Neural cell (in vitro differentiated cells): ENCODE measurements around the gene OTOP2.
"Not testable (repeated sequence)": the region's sequence is repeated elsewhere in the genome, so short reads cannot be mapped to it uniquely, and the experiment has no call there.

Source experiments
- CTCF ChIP-seq: fragments of 450-650 bp; IDR thresholded peaks from 2 replicates; pipeline ENCODE4 v1.5.1; 2014; ENCODE audit warnings: antibody characterized with exemption, mild to moderate bottlenecking, moderate library complexity; ENCODE audit not compliant: poor library complexity, severe bottlenecking
- EP300 ChIP-seq: fragments of 450-650 bp; conservative IDR thresholded peaks from 2 replicates; pipeline ENCODE4 v1.6.1; 2014; ENCODE audit warnings: antibody characterized with exemption, mild to moderate bottlenecking, moderate library complexity; ENCODE audit not compliant: poor library complexity, severe bottlenecking
- EZH2 ChIP-seq: fragments of 200-600, 300-800 bp; shearing (Covaris generic), sonication (generic); IDR thresholded peaks from 2 replicates; pipeline ENCODE4 v1.6.1; 2014; ENCODE audit warnings: antibody characterized with exemption, low read length, borderline replicate concordance, mild to moderate bottlenecking; ENCODE audit not compliant: insufficient read depth, poor library complexity, severe bottlenecking
- POLR2AphosphoS5 ChIP-seq: IDR thresholded peaks from 2 replicates; pipeline ENCODE4 v1.6.1; 2012
- RAD21 ChIP-seq: fragments of 450-650 bp; conservative IDR thresholded peaks from 2 replicates; pipeline ENCODE4 v1.6.1; 2014; ENCODE audit warnings: antibody characterized with exemption, mild to moderate bottlenecking, moderate library complexity
- SMC3 ChIP-seq: fragments of 450-650 bp; conservative IDR thresholded peaks from 2 replicates; pipeline ENCODE4 v1.6.1; 2014; ENCODE audit warnings: antibody characterized with exemption, mild to moderate bottlenecking, moderate library complexity; ENCODE audit not compliant: poor library complexity
- TAF1 ChIP-seq: IDR thresholded peaks from 2 replicates; pipeline ENCODE4 v1.6.1; 2012; ENCODE audit warnings: low read depth

GRCh38 chr17:74906214-74906793 lies 17.8 kb upstream of the OTOP2 start:
- not testable (repeated sequence) for TF ChIP-seq CTCF, EZH2, EP300, POLR2AphosphoS5, SMC3, RAD21, TAF1
